ENCODE results near the gene DOK1.
A peak's percentile ranks its signal among the peaks of the same experiment; 100 is the strongest.

Gene DOK1

GRCh38 chr2:74548900-74549826 is 5.4 kb upstream of the DOK1 start:
- H3K27ac Mint-ChIP-seq, result peak overlapping the region; percentile 79
- no peaks in the 10 kb centered on the region for H3K27me3 Mint-ChIP-seq
- H3K4me1 Mint-ChIP-seq (ENCODE audit: low read depth), result peaks cover 52% of the 10 kb centered on the region
- peak overlapping the region; percentile 84 for H3K4me3 Mint-ChIP-seq
- H3K36me3 Mint-ChIP-seq (ENCODE audit: low read depth), result peaks cover 38% of the 10 kb centered on the region
- intact Hi-C loops (cut with micrococcal nuclease), result loop anchor here (2.0 kb wide), 1 partner anchor 38 kb away; no protein-coding TSS in a partner anchor
- no peaks in the 10 kb centered on the region for H3K9me3 Mint-ChIP-seq

GRCh38 chr2:74550231-74550630 is 4.3 kb upstream of the DOK1 start:
- Mint-ChIP-seq H3K36me3 (ENCODE audit: low read depth) (peaks cover 47% of the 10 kb centered on the region), H3K27ac (no peak overlapping the region), H3K9me3 (no peaks in the 10 kb centered on the region), H3K4me3 (peak overlapping the region; percentile 84), H3K4me1 (ENCODE audit: low read depth) (peaks cover 52% of the 10 kb centered on the region), H3K27me3 (no peaks in the 10 kb centered on the region)
- intact Hi-C loops (cut with micrococcal nuclease), result no loop called here

GRCh38 chr2:74551530-74551929 is 3.0 kb upstream of the DOK1 start:
- Mint-ChIP-seq H3K36me3 (ENCODE audit: low read depth) (peaks cover 60% of the 10 kb centered on the region), H3K9me3 (no peaks in the 10 kb centered on the region), H3K27ac (peak overlapping the region; percentile 16), H3K4me3 (no peak overlapping the region), H3K4me1 (ENCODE audit: low read depth) (peaks cover 60% of the 10 kb centered on the region), H3K27me3 (no peaks in the 10 kb centered on the region)
- intact Hi-C loops (cut with micrococcal nuclease), result no loop called here

DNA sequence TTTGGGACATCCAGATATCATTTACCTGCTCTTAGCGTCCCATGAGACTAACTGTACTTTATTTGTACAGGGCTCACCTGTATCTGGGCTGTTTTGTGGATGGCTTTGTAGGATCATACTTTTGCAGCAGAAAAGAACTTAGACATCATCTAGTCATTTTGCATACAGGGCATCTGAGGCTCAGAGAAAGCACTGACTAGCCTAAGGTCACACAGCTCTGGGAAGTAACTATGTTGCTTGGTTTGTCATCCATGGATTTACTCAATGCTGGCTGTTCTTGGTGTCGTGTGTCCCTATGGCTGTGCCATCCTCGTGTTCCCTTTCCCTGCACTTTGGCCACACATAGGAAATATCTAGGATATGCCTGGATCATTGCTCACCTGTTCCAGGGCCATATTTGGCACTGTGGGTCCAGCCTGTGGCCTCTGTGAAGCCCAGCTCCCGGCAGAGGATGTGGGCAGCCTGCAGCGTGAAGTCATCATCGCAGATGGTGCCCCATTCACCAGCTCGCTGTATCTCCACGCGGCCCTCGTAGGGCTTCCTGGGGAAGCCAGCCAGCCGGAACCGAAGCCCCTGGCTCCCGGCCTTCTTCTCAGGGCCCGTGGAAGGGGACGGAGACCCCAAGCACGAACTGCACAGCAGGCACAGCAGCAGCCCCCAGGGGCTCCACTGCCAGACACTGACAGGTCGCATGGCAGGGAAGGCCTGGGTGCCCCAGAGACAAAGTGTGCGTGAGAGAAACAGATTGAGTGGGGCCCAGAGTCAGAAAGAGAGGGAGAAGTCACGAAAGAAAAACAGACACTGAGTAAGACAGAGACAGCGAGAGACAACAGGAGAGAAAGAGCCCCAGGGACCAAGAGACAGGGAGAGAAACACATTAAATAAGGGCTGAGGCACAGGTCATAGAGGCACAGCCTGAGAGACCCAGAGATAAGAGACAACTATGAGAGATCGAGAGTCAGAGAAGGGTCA is 2.3 kb upstream of the DOK1 start:
- peaks cover 67% of the 10 kb centered on the region for H3K4me1 Mint-ChIP-seq (ENCODE audit: low read depth)
- intact Hi-C loops (cut with micrococcal nuclease), result no loop called here
- H3K36me3 Mint-ChIP-seq (ENCODE audit: low read depth), result peaks cover 67% of the 10 kb centered on the region
- H3K27me3 Mint-ChIP-seq, result no peaks in the 10 kb centered on the region
- H3K4me3 Mint-ChIP-seq, result no peak overlapping the region
- H3K9me3 Mint-ChIP-seq, result no peaks in the 10 kb centered on the region
- peak overlapping the region; percentile 95 for H3K27ac Mint-ChIP-seq

DNA sequence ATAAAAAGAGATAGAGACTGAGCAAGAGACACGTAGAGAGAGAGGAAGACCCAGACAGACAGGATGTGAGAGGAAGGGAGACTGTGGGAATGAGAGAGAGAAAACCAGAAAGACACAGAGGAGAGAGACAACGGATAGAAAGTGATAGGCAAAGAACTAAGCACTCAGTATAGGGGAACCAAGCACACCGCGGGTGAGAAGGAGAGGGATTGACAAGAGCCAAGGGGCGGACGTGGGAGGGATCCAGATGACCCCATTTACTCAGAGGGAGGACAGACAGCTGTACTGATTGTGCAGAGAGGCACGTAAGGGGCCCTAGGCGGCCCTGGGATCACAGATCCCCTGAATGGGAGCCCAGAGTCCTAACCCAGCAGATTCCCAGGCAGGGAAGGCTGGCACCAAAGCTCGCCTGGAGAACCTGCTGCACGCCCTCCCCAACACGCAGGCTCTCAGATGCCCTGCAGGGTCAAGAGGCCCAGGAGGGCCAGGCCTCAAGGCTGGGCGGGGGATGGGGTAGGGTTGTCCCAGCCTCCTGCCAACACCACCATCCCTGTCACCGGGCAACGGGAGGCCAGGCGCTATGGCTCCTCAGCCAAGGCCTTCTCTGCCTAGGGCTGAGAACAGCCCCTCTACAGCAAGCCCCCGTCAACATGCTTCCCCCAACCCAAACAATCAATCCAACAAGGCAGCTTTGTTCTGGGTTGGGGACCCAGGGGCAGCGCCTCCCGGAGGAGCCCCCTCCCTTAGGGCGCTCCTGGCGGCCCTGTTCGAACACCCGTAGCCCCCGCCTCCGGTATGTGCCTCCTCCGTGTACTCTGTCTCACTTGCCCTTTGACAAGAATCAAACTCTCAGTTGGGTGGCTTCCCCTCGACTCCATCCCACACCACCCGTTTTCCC is 1.4 kb upstream of the DOK1 start:
- Mint-ChIP-seq H3K27me3 (no peaks in the 10 kb centered on the region), H3K27ac (peak overlapping the region; percentile 95), H3K9me3 (no peaks in the 10 kb centered on the region), H3K4me1 (ENCODE audit: low read depth) (peaks cover 69% of the 10 kb centered on the region), H3K36me3 (ENCODE audit: low read depth) (peaks cover 76% of the 10 kb centered on the region), H3K4me3 (peak overlapping the region; percentile 97)
- intact Hi-C loops (cut with micrococcal nuclease), result no loop called here

DNA sequence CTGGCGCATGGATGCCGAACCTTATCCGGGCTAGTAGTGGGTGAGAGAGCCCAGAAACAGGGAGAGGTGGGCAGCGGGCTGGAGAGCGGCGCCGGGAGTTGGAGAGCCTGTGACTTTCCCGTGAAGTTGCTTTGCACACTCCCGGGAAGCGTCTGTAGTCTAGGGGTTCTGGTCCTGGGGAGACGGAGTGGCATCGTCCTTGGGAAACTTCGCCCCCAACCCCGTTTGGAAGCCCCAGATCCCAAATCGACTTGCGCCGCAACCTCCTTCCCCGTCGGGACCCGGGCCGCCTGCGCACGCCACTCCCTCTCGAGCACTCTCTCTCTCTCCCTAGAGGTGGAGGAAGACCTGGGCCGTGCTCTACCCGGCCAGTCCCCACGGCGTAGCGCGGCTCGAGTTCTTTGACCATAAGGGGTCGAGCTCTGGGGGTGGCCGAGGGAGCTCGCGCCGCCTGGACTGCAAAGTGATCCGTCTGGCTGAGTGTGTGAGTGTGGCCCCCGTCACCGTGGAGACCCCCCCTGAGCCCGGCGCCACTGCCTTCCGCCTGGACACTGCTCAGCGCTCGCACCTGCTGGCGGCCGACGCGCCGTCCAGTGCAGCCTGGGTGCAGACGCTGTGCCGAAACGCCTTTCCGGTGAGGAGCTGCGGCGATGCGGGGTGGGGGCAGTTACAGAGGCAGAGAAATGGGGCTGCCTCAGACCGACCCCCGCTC is 456 bp downstream of the DOK1 start:
- Mint-ChIP-seq H3K4me1 (ENCODE audit: low read depth) (peaks cover 60% of the 10 kb centered on the region), H3K9me3 (no peaks in the 10 kb centered on the region), H3K4me3 (peak overlapping the region; percentile 97), H3K27ac (peak overlapping the region; percentile 95), H3K27me3 (no peaks in the 10 kb centered on the region), H3K36me3 (ENCODE audit: low read depth) (peaks cover 70% of the 10 kb centered on the region)
- intact Hi-C loops (cut with micrococcal nuclease), result loop anchor here (1.0 to 2.0 kb wide), 2 partner anchors 19 to 72 kb away; partner anchors contain the start of genes CCDC142 and TTC31

GRCh38 chr2:74555610-74556103 is 1.1 kb downstream of the DOK1 start:
- Mint-ChIP-seq H3K4me1 (ENCODE audit: low read depth) (peaks cover 60% of the 10 kb centered on the region), H3K27ac (peak overlapping the region; percentile 95), H3K9me3 (no peaks in the 10 kb centered on the region), H3K36me3 (ENCODE audit: low read depth) (peaks cover 63% of the 10 kb centered on the region), H3K4me3 (peak overlapping the region; percentile 97), H3K27me3 (no peaks in the 10 kb centered on the region)
- intact Hi-C loops (cut with micrococcal nuclease), result loop anchor here (1.0 to 2.0 kb wide), 2 partner anchors 19 to 73 kb away; partner anchors contain the start of genes CCDC142 and TTC31

- H3K27me3 Mint-ChIP-seq, result no peaks in the 10 kb centered on the region
- peak overlapping the region; percentile 95 for H3K27ac Mint-ChIP-seq
- H3K9me3 Mint-ChIP-seq, result no peaks in the 10 kb centered on the region
- intact Hi-C loops (cut with micrococcal nuclease), result no loop called here
- peak overlapping the region; percentile 97 for H3K4me3 Mint-ChIP-seq
- H3K36me3 Mint-ChIP-seq (ENCODE audit: low read depth), result peaks cover 58% of the 10 kb centered on the region
- H3K4me1 Mint-ChIP-seq (ENCODE audit: low read depth), result peaks cover 60% of the 10 kb centered on the region
Observed at GRCh38 chr2:74556159-74556558, 1.6 kb downstream of the DOK1 start.

DNA sequence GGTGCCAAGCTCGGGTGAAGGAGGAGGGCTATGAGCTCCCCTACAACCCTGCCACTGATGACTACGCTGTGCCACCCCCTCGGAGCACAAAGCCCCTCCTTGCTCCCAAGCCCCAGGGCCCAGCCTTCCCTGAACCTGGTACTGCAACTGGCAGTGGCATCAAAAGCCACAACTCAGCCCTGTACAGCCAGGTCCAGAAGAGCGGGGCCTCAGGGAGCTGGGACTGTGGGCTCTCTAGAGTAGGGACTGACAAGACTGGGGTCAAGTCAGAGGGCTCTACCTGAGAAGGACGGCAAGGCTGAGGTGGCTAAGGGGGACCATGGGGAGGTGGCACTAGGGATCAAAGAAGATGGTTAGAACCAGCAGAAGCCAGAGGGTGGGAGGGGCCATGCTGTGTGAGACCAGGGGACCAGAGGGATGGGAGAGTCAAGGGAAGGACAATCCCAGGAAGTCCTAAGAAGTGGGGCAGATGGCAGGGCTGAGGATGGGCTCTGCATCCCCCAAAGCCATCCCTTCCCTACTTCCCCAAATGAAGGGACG is 2.4 kb downstream of the DOK1 start:
- intact Hi-C loops (cut with micrococcal nuclease), result no loop called here
- H3K4me3 Mint-ChIP-seq, result no peak overlapping the region

DNA sequence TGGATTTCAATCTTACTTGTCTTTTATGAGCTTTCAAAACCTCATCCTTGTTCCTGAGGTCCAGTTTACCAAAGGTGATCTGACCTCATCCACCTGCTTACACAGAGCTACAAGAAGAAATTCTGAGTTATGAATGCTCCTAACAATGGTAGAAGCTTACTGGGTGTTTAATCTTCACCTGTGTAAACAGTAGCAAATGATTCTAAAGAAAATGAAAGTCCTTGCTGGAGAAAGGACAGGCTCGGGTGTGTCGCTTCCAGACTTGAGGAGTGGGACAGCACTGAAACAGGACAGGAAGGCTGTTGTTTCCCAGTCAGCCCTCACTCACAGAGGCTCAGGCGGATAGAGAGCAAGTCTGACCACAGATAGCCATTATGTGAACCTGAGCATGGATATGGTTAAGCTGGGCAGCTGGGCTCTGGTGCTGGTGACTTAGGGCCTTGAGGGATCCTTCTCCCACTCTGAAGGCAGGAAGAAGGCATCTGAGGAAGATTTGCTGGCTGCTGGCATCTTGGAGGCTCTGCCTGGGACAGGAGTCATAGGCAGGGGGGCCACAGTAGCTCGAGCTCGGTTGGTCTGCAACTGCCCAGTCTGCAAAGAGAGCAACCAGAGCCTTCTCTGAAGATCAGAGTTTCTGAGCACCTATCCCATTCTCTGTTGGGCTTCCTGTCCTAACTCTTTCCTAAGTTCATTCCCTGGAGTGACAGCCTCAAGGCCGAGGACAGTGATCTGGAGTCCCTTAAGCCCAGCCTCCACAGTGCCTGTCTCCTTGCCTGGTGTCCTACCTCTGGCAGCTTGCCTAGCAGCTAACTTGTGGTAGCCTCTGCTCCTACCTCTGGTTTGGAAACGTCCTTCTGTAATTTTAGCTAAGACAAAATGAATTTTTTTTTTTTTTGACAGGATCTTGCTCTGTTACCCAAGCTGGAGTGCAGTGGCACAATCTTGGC is 4.0 kb downstream of the DOK1 start:
- Mint-ChIP-seq H3K9me3 (no peaks in the 10 kb centered on the region), H3K4me3 (no peak overlapping the region), H3K36me3 (ENCODE audit: low read depth) (peaks cover 41% of the 10 kb centered on the region), H3K27ac (no peak overlapping the region), H3K27me3 (no peaks in the 10 kb centered on the region), H3K4me1 (ENCODE audit: low read depth) (peaks cover 60% of the 10 kb centered on the region)
- intact Hi-C loops (cut with micrococcal nuclease), result no loop called here

More for the DNA sequence above, 2.4 kb downstream of the DOK1 start:
- no peaks in the 10 kb centered on the region for H3K27me3 Mint-ChIP-seq
- peaks cover 51% of the 10 kb centered on the region for H3K36me3 Mint-ChIP-seq (ENCODE audit: low read depth)
- no peaks in the 10 kb centered on the region for H3K9me3 Mint-ChIP-seq
- H3K27ac Mint-ChIP-seq, result peak overlapping the region; percentile 95
- H3K4me1 Mint-ChIP-seq (ENCODE audit: low read depth), result peaks cover 61% of the 10 kb centered on the region

- Mint-ChIP-seq H3K27ac (peak overlapping the region; percentile 70), H3K4me3 (no peak overlapping the region), H3K27me3 (no peaks in the 10 kb centered on the region), H3K9me3 (no peaks in the 10 kb centered on the region), H3K36me3 (ENCODE audit: low read depth) (peaks cover 35% of the 10 kb centered on the region), H3K4me1 (ENCODE audit: low read depth) (peaks cover 68% of the 10 kb centered on the region)
- intact Hi-C loops (cut with micrococcal nuclease), result no loop called here
Observed at GRCh38 chr2:74559912-74560311, 5.4 kb downstream of the DOK1 start.
